Hippocampal formation (tissue), 2 donors: Measurements from ENCODE around the gene FNDC3B.

Experiments used
- DNase-seq, 2 donors: peaks; one replicate each; lab custom pipeline; 2025; lab: John Stamatoyannopoulos, UW

Gene FNDC3B

GRCh38 chr3:172396400-172396799, 357.0 kb downstream of the FNDC3B start:
- no peak for DNase-seq

DNA sequence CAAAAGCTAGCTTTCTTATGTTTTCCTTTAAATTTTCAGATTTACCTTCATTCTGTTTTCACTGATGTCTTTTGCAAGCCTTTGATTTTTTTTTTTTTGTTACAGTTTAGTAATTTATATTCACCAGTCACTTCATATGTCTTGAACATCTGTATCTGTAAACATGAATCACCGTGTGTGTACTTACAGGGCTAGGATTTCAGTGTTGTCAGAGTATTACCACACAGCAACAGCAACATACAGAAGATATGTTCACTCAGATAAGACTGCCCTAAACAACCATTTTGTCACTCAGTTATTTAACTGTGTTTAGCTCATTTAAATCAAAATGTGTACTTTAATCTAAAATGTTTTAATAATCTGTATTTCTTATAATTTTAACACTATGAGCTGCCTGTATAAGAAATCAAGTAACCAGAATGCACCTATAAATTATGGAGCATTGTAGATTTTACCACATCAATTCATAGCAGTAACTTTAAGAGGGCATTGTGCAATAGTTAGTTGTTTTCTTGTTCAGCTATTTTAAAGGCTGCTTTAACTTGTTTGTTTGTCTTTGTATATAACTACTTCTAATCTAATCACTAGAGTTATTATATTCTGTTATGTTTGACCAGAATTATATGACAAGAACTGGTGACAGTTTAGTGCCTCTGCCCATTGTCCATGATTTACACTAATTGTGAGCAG, 358.5 kb downstream of the FNDC3B start:
- DNase-seq, result no peak

GRCh38 chr3:172398484-172398883, 359.1 kb downstream of the FNDC3B start:
- no peak for DNase-seq

DNA sequence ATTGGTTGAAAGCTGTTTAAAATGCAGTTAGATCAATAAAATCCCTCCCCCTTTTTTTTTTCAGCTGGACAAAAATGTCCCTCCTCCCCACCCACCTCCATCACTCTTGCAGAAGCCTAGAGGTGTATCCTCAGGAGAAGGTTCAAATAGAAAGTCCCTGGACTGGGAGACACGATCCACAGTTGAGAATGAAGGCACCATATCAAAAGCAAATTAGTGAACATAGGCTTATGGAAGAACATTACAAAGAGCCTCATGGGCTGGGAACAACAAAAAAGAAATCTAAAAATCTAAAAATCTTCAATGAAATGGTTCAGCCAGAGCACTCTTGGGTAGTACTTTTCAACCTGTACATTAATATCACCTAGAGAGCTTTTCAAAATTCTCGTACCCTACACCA, 362.7 kb downstream of the FNDC3B start:
- no peak for DNase-seq

- DNase-seq, result no peak
Observed at GRCh38 chr3:172402892-172403643, 363.7 kb downstream of the FNDC3B start.

DNA sequence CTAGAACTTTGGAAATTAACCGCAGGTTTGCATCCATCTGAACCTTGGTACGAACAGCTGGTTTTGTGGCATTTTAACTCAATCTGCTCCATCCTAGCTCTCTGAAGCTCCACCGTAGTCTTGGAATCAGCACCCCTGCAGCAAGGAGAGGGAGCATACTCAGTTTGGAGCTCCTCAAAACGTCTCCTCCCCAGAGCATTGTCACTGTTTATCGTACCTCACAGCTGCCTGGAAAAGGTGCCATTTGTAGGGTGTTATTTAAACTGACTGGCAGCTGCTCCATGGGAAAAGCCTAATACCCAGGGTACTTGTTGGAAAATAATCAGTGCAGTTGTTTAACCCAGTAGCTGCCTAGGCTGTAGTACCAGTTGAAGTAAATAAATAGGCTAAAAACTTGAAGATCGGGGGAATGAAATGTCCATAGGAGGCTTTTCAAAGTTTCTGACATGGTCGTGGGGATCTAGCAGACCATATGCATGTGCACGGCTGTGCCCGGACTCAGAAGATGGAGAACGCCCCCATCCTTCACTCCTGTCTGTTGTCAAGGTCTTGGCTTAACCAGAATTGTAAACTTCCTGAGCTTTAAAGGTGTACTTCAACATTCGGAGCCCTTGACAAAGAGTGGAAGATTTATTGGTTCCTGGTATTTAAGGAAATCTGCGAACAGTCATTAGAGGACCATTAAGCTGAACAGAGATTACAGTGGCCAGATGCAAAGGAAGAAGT, 365.0 kb downstream of the FNDC3B start:
- DNase-seq, result no peak

DNA sequence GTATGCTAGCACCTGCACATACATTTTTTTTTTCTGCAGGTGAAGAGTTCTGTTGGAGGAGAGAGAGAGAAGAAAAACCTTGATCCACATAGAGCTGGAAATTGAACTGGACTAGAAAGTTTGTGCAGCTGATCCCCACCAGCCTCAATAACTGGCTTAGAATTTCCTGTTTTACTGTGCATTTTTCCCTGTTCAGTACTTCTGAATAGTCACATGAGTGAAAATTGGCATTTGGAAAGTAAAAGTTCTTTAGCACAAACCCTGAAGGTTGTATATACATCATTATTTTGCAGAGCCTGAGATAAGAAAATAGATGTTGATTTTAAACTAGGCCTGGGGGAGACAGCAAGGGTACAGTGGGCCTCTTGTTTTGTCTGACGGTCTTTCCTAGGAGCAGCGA, 366.5 kb downstream of the FNDC3B start:
- DNase-seq, result no peak

GRCh38 chr3:172407872-172408271, 368.5 kb downstream of the FNDC3B start:
- no peak for DNase-seq

GRCh38 chr3:172410702-172411477, 371.5 kb downstream of the FNDC3B start:
- DNase-seq, result no peak

GRCh38 chr3:172411478-172411947, 372.1 kb downstream of the FNDC3B start:
- DNase-seq, result no peak

DNA sequence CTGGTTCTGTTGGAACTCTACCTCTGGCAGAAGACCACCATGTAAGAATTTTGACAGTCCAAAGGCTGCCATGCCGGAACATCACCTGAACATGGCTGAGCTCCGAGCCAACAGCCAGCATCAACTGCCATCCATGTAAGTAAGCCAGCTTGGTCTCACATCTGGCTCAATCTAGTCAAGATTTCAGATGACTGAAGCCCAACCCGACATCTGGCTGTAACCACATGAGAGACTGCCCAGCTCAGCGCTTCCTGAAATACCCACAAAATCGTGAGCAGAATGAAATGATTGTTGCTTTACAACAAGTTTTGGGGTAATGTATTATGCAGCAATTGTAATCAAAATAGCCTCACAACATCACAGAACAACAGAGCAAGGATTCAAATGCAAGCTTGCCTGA, 375.9 kb downstream of the FNDC3B start:
- DNase-seq, result no peak

DNA sequence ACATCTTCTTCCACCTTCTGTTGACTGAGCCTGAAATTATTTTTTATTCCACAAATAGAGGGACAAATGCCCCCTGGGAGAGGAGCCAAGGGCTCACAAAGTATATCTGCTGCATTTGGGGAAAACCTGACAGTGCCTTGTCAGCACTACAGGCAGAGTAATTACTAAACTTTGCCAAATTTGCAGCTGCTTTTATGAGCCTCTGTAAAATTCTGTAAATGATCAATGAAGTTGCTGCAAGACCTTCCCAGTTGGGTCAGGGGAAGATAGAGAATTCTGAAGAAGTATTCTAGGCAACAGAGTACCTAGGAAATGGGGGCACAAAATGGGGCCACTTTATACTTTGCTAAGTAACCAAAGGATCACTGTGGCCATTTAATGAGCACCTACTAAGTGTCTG, 398.3 kb downstream of the FNDC3B start:
- no peak for DNase-seq

DNA sequence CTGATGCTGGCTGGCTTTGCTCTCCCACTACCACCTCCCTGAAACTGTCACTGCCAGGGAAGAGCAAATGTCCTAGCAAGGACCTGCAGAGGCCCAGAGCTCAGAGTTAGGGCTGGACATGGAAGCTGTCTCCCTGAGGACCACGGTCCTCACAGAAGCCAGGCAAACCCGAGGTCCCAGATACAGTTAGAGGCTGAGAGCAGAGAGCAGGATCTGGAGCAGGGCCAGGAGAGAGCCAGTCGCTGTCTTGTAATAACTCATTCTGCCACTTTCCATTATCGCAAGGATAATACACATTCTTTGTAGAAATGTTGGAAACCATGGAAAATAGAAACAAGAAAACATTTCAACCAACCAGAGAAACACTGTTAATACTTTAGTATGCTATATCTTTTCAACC, 398.8 kb downstream of the FNDC3B start:
- no peak for DNase-seq

DNA sequence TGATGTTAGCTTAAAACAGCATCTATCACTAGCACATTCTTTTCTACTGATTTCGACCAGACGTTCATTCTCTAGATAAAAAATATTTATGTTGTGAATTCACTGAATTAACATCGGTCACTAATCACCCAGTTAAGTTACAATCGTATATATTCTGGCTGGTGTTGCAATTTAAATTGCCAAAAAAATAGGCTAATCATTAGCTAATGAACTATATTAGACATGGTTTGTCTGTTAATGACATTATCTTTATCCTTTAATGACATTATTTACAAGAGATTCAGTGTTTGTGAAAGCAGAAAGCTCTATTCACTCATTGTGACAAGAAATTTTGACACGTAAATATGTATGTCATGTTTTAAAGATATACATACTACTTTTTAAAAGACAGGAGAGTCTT, 402.2 kb downstream of the FNDC3B start:
- no peak for DNase-seq

- DNase-seq, result no peak
Observed at GRCh38 chr3:172442606-172443005, 403.2 kb downstream of the FNDC3B start.

DNA sequence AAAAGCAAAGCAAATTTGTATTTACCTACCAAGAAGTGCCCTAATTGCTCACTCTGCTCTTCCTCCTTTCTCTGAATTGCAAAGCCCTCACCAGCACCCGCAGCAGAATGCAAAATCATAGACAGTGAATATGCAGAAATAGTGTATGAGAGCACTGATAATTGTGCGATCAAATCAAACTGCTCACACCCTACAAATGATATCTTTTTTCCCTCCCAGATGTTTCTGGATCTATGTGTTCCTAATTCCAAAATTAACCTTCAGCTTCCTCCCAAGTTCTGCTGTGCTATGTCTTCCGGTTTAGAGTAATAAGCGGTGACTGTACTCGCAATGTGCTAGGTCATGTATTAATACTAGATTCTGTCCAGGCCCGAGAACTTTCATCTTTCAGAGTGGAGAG, 405.4 kb downstream of the FNDC3B start:
- DNase-seq, result no peak

DNA sequence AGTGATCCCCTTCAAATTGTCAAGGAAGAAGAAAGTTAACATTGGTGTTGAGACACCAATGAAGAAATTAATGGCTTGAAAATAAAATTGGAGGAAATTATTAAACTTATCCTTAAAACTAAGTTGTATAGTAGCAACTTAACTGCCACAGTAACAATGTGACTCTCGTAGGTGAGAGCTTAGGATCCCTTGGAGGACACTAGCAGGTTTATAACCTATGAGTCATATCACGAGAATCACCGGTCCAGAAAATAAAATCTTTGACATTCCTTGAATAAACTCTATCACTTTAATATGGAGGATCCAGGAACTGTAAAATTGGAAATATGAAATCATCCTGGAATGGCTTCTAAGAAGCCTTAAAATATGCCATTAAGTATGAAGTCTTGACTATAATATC, 406.8 kb downstream of the FNDC3B start:
- no peak for DNase-seq

DNA sequence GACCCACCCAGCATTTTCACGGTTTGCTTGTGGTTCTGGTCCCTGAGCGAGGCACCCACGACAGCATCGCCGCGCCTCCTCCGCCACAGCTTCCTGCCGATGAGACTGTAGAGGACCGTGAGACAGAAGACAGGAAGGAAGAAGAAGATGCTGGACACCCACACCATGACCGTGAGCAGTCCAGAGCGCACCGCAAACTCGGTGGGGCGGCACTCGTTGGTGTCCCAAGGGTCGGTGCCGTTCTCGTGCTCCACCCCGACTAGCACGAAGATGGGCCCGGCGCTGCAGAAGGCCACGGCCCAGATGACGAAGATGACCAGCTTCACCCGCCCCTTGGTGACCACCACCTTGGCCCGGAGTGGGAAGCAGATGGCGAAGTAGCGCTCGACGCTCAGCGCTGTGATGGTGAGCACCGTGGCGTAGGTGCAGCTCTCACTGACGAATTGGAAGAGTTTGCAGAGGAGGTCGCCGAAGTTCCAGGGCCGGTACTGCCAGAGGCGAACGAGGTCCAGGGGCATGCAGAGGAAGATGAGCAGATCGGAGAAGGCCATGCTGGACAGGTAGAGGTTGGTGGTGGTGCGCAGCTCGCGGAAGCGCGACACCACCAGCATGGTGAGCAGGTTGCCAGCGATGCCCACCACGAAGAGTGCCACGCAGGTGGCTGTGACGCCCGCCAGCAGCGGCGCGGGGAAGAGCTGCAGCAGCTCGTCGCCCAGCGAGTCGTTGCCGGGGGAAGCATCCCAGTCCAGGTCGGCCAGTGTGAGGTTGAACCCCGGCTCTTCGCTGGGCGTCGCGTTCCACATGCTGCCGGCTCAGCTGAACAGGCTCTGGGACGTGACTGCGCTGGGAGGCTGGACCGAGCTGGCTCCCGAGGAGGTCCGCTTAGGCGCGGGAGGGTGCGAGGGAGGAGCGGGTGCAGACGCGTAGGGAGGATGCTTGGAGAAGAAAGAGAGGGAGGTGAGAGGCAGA, 408.5 kb downstream of the FNDC3B start, which contains the start of gene GHSR:
Gene GHSR (minus strand): TSS at position 846 of the 969 bp plus-strand sequence. CDS start 43 bp downstream, at position 803.
- DNase-seq, result no peak

GRCh38 chr3:172448661-172449465, 409.5 kb downstream of the FNDC3B start:
- no peak for DNase-seq
